ENCODE data around the gene DYDC1. TPM values are rescaled to one million over a fixed set of nuclear protein-coding genes. Genes with fewer than 3 reads are reported as not detected.

Gene DYDC1
- total RNA-seq, 1 donor from 2014 or later = not detected

DNA sequence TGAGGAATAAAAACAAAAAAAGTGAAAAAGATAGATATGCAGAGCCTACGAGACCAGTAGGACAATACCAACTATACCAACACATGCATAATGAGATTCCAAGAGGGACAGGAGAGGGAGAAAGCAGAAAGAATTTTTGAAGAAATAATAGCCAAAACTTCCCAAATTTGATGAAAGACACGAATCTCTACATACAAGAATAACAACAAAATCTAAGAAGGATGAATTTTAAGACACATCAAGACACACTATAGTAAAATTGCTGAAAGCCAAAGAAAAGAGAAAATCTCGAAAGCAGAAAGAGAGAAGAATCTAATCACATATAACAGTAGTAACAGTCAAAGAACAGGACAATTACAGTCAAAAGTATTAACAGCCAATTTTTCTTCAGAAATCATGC is 59.6 kb downstream of the DYDC1 start:
- no peak for DNase-seq
- no peak overlapping the region for H3K27ac ChIP-seq (replicated peaks)
- peaks cover 18% of the 10 kb centered on the region for H3K27me3 ChIP-seq (ENCODE audit: low read depth)
- H3K9me3 ChIP-seq (replicated peaks) = peaks cover 51% of the 10 kb centered on the region
- no peaks in the 10 kb centered on the region for H3K36me3 ChIP-seq
- no peaks in the 10 kb centered on the region for H3K4me1 ChIP-seq
- no peak overlapping the region for H3K4me3 ChIP-seq
- intact Hi-C loops (cut with micrococcal nuclease) = no loop called here
- TF ChIP-seq CTCF (IDR thresholded peaks at IDR 0.05; ENCODE audit: borderline replicate concordance) = no peak

- H3K27ac ChIP-seq (replicated peaks) = no peak overlapping the region
- H3K4me1 ChIP-seq = no peaks in the 10 kb centered on the region
- intact Hi-C loops (cut with micrococcal nuclease) = no loop called here
- H3K27me3 ChIP-seq (ENCODE audit: low read depth) = peaks cover 51% of the 10 kb centered on the region
- no peak overlapping the region for H3K4me3 ChIP-seq
- peaks cover 22% of the 10 kb centered on the region for H3K9me3 ChIP-seq (replicated peaks)
- DNase-seq = no peak
- H3K36me3 ChIP-seq = no peaks in the 10 kb centered on the region
- TF ChIP-seq CTCF (IDR thresholded peaks at IDR 0.05; ENCODE audit: borderline replicate concordance) = no peak
Measured at GRCh38 chr10:80292607-80293239, 63.8 kb downstream of the DYDC1 start.

DNA sequence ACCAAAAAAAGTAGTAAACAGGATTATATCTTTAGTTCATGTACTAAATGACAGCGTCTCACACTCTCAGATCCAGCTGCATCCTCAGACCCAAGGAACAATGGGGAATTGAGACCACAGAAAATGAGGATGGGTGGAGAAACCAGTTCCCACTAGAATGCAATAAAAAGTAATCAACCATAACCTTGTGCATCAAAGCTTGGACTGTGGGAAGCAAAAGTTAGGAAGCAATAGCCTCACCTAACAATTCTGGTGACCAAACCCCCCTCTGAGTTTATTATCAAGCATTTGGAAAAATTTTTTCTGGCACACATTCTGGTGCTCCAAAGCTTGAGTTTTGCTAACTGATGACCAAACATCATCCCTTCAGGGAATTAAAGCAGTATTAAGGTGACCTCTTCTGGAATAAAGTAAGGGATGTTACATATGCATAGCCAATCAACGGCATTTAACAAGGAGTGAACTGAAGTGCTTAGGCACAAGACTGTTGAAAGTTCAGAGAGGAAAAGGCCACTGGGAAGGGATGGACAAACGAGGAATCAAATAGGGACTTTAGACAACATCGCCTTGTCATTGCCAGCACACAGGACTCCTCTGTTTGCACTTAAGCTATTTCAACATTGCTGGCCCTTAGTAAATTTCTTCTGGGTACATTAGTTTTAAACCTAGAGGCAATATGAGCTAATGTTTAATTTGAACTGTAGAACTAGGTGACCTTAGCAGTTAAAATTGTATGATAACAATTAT is 65.9 kb downstream of the DYDC1 start:
- no peak overlapping the region for H3K4me3 ChIP-seq
- no peak for TF ChIP-seq CTCF (IDR thresholded peaks at IDR 0.05; ENCODE audit: borderline replicate concordance)
- no peaks in the 10 kb centered on the region for H3K36me3 ChIP-seq
- no peaks in the 10 kb centered on the region for H3K4me1 ChIP-seq
- intact Hi-C loops (cut with micrococcal nuclease) = no loop called here
- peaks cover 51% of the 10 kb centered on the region for H3K27me3 ChIP-seq (ENCODE audit: low read depth)
- H3K9me3 ChIP-seq (replicated peaks) = peaks cover 1% of the 10 kb centered on the region
- DNase-seq = no peak
- no peak overlapping the region for H3K27ac ChIP-seq (replicated peaks)

GRCh38 chr10:80289451-80290287 is 66.9 kb downstream of the DYDC1 start, which contains the start of gene MAT1A:
Gene MAT1A, minus strand, starts transcription at chr10:80289658. Its CDS starts 235 bp downstream, at chr10:80289423.
- no peak for TF ChIP-seq CTCF (IDR thresholded peaks at IDR 0.05; ENCODE audit: borderline replicate concordance)
- Histone ChIP-seq H3K9me3 (replicated peaks) (no peaks in the 10 kb centered on the region), H3K4me3 (no peak within 1 kb of the TSS), H3K27me3 (ENCODE audit: low read depth) (peaks cover 51% of the 10 kb centered on the region), H3K36me3 (no peaks in the 10 kb centered on the region), H3K4me1 (no peaks in the 10 kb centered on the region), H3K27ac (replicated peaks) (no peak within 1 kb of the TSS)
- no peak for DNase-seq
- intact Hi-C loops (cut with micrococcal nuclease) = no loop called here

DNA sequence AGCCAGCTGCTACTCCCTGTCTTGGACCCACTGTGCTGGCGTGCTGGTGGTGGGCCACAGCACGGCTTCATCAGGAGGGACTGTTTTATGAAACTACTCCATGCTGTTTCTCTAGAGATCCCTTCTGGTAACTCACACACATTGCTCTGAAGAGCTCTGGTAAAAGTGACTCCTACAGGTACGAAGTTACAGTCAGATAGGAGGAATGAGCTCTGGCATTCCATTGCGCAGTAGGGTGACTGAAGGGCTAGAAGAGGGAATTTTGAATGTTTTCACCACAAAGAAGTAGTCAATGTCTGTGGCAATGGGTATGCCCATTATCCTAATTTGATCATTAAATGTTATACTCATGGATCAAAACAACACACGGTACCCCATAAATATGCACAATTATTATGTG is 67.7 kb downstream of the DYDC1 start:
- Histone ChIP-seq H3K27me3 (ENCODE audit: low read depth) (peaks cover 51% of the 10 kb centered on the region), H3K27ac (replicated peaks) (no peak overlapping the region), H3K9me3 (replicated peaks) (no peaks in the 10 kb centered on the region), H3K4me1 (no peaks in the 10 kb centered on the region), H3K36me3 (no peaks in the 10 kb centered on the region), H3K4me3 (no peak overlapping the region)
- DNase-seq = no peak
- TF ChIP-seq CTCF (IDR thresholded peaks at IDR 0.05; ENCODE audit: borderline replicate concordance) = no peak
- intact Hi-C loops (cut with micrococcal nuclease) = no loop called here

Data from left ventricle myocardium inferior (tissue), 1 donor.